GM12892 (cell line): ENCODE data around the gene TTC33.

ENCODE experiments used
- POLR2A ChIP-seq: IDR thresholded peaks from 2 replicates; pipeline ENCODE4 v1.6.1; 2011; ENCODE audit warnings: low read depth, low read length, control low read depth
- POLR2AphosphoS5 ChIP-seq: IDR thresholded peaks from 2 replicates; pipeline ENCODE4 v1.6.1; 2011; ENCODE audit warnings: low read depth, low read length, control low read depth

DNA sequence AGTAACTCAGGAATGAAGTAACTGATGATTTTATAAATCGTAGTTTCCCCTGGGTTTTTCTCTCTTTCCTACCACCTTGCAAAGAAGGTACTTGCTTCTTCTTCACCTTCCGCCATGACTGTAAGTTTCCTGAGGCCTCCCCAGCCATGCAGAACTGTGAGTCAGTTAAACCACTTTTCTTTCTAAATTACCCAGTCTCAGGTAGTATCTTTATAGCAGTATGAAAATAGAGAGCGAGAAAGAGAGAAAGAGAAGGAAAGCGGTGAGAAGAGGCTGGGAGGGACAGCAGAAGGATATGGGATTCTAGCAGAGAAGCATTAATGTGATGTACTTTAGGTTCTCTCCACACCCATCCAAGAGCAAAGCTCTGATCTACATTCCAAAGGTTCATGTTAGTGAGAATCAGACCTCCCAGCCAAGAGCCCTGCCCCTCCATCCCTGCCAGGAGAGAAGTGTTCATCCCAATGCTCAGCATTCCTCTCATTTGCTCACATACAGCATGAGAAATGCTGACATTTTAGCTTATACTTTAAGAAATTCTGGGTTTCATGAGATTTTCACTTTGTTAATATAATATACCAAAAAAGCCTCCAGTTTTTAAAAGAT, 261.0 kb downstream of the TTC33 start:
- TF ChIP-seq POLR2AphosphoS5 (no peak), POLR2A (no peak)
